Keratinocyte (primary cell): Measurements from ENCODE around the gene AK8.

Experiments used
- EZH2 ChIP-seq: IDR thresholded peaks from one replicate; pipeline ENCODE4 v1.6.1; 2012; ENCODE audit warnings: inconsistent platforms, mild to moderate bottlenecking, low read length, moderate library complexity
- TF ChIP-seq, protein P1 (sequence below), 3 experiments: IDR thresholded peaks in 1 of 3; conservative IDR thresholded peaks in 1 of 3; optimal IDR thresholded peaks in 1 of 3; 2 replicates in 2 of 3; 3 replicates in 1 of 3; pipeline versions ENCODE3 to v1.5.1; 2011; ENCODE audit warnings: low read length in 3 of 3, mild to moderate bottlenecking in 3 of 3, moderate library complexity in 2 of 3, control low read depth in 1 of 3, inconsistent platforms in 1 of 3; ENCODE audit not compliant: insufficient read depth in 2 of 3; ENCODE audit errors: extremely low read depth in 1 of 3

DNA sequence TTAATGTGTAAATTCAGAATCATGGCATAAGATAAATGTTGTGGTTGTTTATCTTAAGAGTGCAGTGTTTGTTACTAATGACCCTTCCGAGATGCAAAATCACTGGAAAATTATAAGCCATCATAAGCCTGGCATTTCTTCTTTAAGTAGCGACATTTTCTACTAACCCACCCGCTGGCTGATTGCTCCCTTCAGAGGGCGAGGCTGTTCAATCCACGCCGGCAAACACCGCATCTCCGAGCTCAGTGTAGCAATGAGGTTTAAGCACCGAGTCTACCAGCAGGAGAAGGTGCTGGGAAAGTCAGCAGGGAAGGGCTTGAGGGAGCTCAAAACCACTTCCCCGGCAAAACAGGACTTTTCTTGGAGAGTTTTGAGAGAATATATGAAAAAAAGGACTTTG, 52.7 kb downstream of the AK8 start:
- TF ChIP-seq, protein P1, sequence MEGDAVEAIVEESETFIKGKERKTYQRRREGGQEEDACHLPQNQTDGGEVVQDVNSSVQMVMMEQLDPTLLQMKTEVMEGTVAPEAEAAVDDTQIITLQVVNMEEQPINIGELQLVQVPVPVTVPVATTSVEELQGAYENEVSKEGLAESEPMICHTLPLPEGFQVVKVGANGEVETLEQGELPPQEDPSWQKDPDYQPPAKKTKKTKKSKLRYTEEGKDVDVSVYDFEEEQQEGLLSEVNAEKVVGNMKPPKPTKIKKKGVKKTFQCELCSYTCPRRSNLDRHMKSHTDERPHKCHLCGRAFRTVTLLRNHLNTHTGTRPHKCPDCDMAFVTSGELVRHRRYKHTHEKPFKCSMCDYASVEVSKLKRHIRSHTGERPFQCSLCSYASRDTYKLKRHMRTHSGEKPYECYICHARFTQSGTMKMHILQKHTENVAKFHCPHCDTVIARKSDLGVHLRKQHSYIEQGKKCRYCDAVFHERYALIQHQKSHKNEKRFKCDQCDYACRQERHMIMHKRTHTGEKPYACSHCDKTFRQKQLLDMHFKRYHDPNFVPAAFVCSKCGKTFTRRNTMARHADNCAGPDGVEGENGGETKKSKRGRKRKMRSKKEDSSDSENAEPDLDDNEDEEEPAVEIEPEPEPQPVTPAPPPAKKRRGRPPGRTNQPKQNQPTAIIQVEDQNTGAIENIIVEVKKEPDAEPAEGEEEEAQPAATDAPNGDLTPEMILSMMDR (optimal IDR thresholded peaks at IDR 0.05 in 1 of 3, IDR thresholded peaks at IDR 0.05 in 1 of 3, conservative IDR thresholded peaks at IDR 0.05 in 1 of 3; ENCODE audit: extremely low read depth in 1 of 3, insufficient read depth in 2 of 3, low read length in 3 of 3): no peak
- TF ChIP-seq EZH2: no peak
